BJ (cell line): ENCODE results near the gene MARVELD3. TPM values are rescaled to one million over a fixed set of nuclear protein-coding genes. Genes with fewer than 3 reads are reported as not detected.

Experiments used
- CTCF ChIA-PET: fragments of 350-600 bp; formaldehyde crosslinking; extraction: SDS; loops from one replicate; lab custom pipeline; 2021; ENCODE audit warnings: antibody characterized with exemption, inconsistent platforms; lab: Yijun Ruan, JAX
- POLR2A ChIA-PET: fragments of 300-600 bp; sonication (Branson Sonifier 250); formaldehyde crosslinking; extraction: SDS; loops from one replicate; lab custom pipeline; 2021; ENCODE audit warnings: antibody characterized with exemption; lab: Charles Lee
- DNase-seq: peaks from one replicate; pipeline ENCODE4 v3.0.0-alpha.2; 2011; ENCODE audit warnings: low read depth
- H3K27me3 ChIP-seq: 2 replicates; pipeline ENCODE4 v1.6.0; 2011; ENCODE audit warnings: low read length; ENCODE audit not compliant: control insufficient read depth, insufficient read depth
- H3K36me3 ChIP-seq: 2 replicates; pipeline ENCODE4 v1.5.1; 2011; ENCODE audit warnings: low read length; ENCODE audit not compliant: control insufficient read depth, insufficient read depth
- H3K4me3 ChIP-seq: 2 replicates; pipeline ENCODE4 v1.5.1; 2011; ENCODE audit warnings: low read depth, mild to moderate bottlenecking, control low read depth, low read length
- polyA plus RNA-seq: library from polyadenylated mRNA; depleted of rRNA; stranded (reverse); fragments of >200 nt; gene quantifications from 2 replicates; pipeline ENCODE4 v1.2.3, GENCODE V29; 2011
- TF ChIP-seq, protein P1 (sequence below): IDR thresholded peaks from 2 replicates; pipeline ENCODE4 v1.5.1; 2011; ENCODE audit warnings: low read depth, mild to moderate bottlenecking, control low read depth, inconsistent platforms, low read length, moderate library complexity; ENCODE audit not compliant: insufficient read depth

MARVELD3 gene
- polyA plus RNA-seq, 1 experiment: not detected

DNA sequence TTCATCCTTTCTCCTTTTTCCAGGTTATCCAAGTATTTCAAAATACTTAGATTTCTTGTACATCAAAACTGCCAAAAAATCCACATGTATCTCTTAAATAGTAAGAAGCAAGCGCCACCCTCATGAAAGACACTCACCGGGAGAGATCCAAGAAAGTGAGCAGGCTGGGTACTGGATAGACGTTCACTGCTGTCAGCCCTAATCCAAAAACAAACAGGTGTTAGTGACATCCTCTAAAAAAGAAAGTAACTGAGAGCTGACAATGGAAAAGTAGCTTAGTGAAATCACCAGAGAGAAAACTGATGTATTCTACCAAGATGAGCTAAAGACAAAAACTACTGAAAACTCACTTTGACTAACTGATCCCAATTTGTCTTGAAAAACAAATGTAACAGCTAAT lies 46.1 kb downstream of the MARVELD3 start:
- Histone ChIP-seq H3K4me3 (no peak overlapping the region), H3K27me3 (no peaks in the 10 kb centered on the region), H3K36me3 (peaks cover 7% of the 10 kb centered on the region)
- TF ChIP-seq, protein P1, sequence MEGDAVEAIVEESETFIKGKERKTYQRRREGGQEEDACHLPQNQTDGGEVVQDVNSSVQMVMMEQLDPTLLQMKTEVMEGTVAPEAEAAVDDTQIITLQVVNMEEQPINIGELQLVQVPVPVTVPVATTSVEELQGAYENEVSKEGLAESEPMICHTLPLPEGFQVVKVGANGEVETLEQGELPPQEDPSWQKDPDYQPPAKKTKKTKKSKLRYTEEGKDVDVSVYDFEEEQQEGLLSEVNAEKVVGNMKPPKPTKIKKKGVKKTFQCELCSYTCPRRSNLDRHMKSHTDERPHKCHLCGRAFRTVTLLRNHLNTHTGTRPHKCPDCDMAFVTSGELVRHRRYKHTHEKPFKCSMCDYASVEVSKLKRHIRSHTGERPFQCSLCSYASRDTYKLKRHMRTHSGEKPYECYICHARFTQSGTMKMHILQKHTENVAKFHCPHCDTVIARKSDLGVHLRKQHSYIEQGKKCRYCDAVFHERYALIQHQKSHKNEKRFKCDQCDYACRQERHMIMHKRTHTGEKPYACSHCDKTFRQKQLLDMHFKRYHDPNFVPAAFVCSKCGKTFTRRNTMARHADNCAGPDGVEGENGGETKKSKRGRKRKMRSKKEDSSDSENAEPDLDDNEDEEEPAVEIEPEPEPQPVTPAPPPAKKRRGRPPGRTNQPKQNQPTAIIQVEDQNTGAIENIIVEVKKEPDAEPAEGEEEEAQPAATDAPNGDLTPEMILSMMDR: no peak
- CTCF ChIA-PET: no interaction called here
- POLR2A ChIA-PET: no interaction called here
- DNase-seq: no peak

DNA sequence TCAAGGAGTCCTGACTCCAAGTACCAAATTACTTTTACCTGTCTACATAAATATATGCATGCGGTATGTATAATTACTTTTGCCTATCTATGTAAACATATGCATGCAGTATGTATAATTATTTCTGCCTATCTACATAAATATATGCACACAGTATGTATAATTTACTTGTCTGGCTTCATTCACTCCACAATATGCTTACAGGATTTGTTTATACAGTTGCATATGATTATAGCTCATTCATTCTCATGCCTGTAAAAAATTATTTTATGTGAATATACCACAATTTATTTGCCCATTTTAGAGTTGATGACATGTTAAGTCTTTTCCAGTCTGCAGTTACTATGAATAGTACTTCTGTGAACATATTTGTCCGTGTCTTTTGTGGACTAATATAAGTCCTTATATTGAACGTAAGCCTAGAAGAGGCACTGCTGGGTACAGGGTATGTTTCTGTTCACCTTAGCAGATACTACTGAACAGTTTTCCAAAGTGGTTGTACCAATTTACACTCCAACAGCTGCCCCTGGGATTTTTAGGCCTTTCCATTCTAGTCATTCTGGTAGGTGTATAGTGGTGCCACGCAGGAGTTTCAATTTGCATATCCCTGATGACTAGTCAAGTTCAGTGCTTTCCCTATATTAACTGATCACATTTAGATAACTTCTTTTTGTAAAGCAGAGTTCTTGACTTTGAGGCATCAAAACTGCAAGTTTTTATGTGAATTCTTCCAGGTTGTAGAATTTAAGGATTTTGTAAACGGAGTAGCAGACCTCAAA lies 47.0 kb downstream of the MARVELD3 start:
- TF ChIP-seq, protein P1: no peak
- CTCF ChIA-PET: interaction anchor here (0.6 to 0.9 kb wide), 2 partner anchors 8 to 846 kb away, joined by 3 to 4 read pairs; no protein-coding TSS in a partner anchor
- no peaks in the 10 kb centered on the region for H3K27me3 ChIP-seq
- DNase-seq: no peak
- H3K4me3 ChIP-seq: no peak overlapping the region
- POLR2A ChIA-PET: no interaction called here
- peaks cover 7% of the 10 kb centered on the region for H3K36me3 ChIP-seq

DNA sequence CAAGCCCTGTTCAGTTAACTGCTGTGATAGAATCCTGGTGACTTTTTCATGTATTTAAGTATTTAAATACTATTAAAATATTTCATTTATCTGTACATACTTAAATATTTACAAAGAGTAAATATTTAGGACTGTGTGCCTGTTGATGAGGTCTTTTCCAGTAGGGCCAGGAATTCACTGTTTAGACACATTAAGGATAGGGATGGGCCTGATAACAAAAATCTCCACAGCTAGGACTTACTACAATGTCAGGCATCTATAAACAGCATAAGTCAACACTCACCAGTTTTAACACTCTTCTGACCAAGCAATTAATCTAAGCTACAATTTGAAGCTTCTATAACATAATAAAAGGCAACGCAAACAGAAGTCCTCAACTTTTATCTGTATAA lies 47.6 kb downstream of the MARVELD3 start:
- Histone ChIP-seq H3K4me3 (no peak overlapping the region), H3K36me3 (peaks cover 6% of the 10 kb centered on the region), H3K27me3 (no peaks in the 10 kb centered on the region)
- CTCF ChIA-PET: interaction anchor here (0.6 to 0.9 kb wide), 2 partner anchors 8 to 845 kb away, joined by 3 to 4 read pairs; no protein-coding TSS in a partner anchor
- DNase-seq: no peak
- POLR2A ChIA-PET: no interaction called here
- TF ChIP-seq, protein P1: no peak

DNA sequence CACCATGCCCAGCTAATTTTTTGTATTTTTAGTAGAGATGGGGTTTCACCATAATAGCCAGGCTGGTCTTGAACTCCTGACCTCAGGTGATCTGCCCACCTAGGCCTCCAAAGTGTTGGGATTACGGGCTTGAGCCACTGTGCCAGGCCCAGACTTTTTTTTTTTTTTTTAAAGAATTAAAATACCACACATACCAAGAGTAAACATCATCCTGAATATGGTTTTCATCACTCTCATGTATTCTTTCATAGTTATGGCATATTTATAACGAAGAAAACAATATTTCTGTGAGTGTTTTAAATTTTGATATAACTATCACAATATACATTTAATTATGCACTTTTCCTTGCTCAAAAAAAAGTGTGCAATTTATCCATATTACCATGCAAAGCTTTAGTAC lies 48.2 kb downstream of the MARVELD3 start:
- Histone ChIP-seq H3K36me3 (peaks cover 6% of the 10 kb centered on the region), H3K27me3 (no peaks in the 10 kb centered on the region), H3K4me3 (no peak overlapping the region)
- CTCF ChIA-PET: interaction anchor here (0.8 to 0.9 kb wide), 2 partner anchors 9 to 287 kb away, joined by 3 to 4 read pairs; no protein-coding TSS in a partner anchor
- POLR2A ChIA-PET: no interaction called here
- DNase-seq: no peak
- TF ChIP-seq, protein P1: no peak

DNA sequence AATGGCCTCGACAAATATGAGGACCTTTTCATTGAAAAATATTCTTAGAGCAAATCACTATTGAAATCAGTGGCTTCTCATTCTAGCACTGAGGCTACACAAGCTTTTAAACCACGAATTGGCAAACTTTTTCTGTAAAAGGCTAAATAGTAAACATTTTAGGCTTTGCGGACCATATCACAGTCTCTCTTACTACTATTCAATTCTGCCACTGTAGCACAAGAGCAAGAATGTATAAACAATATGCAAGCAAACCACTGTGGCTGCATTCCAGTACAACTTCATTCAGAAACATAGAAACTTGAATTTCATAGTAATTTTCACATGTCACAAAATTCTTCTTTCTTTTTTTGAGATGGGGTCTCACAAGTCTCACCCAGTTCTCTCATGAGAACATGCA lies 49.4 kb downstream of the MARVELD3 start:
- TF ChIP-seq, protein P1: no peak
- ChIA-PET CTCF (interaction anchor here (0.7 kb wide), 1 partner anchor 73 kb away, joined by 3 read pairs; no protein-coding TSS in a partner anchor), POLR2A (no interaction called here)
- Histone ChIP-seq H3K27me3 (no peaks in the 10 kb centered on the region), H3K36me3 (peaks cover 3% of the 10 kb centered on the region; the same call in 1 of the 2 replicates), H3K4me3 (no peak overlapping the region)
- DNase-seq: no peak
